ENCODE data around the gene CDK5RAP1.

CDK5RAP1 gene

GRCh38 chr20:33373735-33374605, 27.3 kb downstream of the CDK5RAP1 start:
- no peak for DNase-seq

DNA sequence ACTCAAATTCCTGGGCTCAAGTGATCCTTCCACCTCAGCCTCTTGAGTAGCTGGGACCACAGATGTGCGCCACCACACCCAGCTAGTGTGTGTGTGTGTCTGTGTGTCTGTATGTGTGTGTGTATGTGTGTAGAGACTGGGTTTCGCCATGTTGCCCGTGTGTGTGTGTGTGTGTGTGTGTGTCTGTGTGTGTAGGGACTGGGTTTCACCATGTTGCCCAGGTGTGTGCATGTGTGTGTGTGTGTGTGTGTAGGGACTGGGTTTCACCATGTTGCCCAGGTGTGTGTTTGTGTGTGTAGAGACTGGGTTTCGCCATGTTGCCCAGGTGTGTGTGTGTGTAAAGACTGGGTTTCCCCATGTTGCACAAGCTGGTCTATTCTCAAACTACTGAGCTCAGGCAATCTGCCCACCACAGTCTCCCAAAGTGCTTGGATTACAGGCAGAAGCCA, 28.3 kb downstream of the CDK5RAP1 start:
- no peak for DNase-seq

DNA sequence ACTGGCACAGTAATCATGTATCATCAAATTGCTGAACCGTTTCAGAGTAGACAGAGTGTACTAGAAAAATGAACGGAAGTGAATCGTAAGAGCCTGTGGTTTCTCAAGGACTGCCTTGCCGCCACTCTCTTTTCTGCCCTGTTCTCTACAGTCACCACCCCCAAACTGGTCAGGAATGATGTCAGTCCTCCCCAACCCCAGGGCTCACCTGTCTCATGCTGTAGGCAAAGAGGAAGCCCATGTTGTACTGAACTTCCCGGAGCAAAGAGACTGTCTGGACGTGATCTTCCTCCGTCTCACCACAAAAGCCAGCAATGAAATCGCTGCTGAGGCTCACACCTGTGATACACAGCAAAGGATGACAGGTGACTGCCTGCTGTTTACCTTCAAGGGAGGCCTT, 31.0 kb downstream of the CDK5RAP1 start:
- DNase-seq, result no peak

DNA sequence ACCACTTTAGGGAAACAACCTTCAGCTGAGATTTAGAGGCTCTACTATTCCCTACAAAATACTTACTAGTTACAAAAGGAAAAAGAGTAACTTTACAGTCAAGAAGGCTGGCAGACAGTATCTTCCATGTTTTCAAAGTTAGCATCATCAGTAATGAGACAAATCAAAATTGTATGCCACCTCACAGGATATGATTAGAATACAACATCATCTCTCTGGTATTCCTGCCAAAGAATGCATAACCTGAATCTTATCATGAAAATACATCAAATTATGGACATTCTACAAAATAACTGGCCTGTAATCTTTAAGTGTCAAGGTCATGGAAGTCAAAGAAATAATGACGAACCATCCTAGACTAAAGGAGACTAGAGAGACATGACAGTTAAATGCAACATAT, 38.4 kb downstream of the CDK5RAP1 start:
- no peak for DNase-seq

DNA sequence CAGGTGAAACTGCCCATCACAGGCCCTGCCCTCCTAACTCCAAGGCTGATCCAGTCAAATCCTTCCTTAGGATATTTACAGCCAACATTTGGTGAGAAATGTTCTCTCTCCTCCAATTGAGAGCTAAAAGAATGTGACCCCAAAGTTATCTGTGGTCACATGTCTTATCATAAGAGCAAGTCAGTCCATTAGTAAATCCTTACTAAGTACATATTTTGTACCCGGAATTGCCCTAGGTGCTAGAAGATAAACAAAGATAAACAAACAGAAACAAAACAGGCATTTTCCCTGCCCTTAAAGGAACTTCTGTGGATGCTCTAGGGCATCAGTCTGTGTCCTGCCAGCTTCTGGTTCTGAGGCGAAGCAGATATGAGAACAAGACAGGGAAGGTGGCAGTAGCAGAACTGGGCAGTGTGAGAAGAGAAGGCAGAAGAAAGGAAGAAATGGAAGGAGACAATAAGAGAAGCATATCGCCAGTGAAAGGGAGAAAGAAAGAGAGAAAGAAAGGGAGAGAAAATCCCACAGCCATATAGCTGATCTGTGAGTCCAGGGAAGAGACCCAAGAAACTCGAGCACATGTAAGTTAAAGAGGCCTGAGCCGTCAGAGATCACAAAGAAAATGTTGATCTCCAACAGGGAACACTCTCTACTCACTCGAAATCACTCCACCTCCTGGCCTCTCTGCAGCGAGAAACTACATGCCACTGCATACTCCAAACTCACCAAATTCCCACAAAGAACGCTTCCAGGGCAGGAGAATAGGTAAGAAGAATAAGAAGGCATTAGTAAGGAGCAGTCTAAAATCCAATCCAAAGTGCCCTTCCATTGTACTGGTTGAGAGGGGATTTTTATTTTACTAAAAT, 41.7 kb downstream of the CDK5RAP1 start:
- DNase-seq, result no peak

- DNase-seq, result no peak
Measured at GRCh38 chr20:33353013-33353402, 48.3 kb downstream of the CDK5RAP1 start.

GRCh38 chr20:33352258-33353012, 48.9 kb downstream of the CDK5RAP1 start:
- DNase-seq, result no peak

GRCh38 chr20:33351696-33352095, 49.6 kb downstream of the CDK5RAP1 start:
- no peak for DNase-seq

DNA sequence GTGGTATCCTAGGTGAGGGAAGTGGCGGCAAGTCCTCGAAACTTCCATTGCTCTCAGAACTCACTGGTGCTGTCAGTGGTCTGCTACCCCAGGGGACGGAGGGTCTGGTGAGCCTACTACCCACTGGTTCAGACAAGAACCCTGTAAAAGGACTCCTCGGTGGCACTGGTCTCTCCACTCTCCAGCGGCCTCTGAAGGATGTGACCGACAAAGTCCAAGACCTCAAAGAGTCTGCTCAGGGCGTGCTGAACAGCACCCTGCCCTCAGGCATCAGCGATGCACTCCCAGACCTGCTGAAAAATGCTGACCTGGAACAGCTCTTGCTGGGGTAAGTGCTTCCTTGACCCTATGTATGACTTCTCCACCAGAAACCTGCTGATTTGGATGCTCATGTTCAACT, 51.8 kb downstream of the CDK5RAP1 start:
- no peak for DNase-seq

DNA sequence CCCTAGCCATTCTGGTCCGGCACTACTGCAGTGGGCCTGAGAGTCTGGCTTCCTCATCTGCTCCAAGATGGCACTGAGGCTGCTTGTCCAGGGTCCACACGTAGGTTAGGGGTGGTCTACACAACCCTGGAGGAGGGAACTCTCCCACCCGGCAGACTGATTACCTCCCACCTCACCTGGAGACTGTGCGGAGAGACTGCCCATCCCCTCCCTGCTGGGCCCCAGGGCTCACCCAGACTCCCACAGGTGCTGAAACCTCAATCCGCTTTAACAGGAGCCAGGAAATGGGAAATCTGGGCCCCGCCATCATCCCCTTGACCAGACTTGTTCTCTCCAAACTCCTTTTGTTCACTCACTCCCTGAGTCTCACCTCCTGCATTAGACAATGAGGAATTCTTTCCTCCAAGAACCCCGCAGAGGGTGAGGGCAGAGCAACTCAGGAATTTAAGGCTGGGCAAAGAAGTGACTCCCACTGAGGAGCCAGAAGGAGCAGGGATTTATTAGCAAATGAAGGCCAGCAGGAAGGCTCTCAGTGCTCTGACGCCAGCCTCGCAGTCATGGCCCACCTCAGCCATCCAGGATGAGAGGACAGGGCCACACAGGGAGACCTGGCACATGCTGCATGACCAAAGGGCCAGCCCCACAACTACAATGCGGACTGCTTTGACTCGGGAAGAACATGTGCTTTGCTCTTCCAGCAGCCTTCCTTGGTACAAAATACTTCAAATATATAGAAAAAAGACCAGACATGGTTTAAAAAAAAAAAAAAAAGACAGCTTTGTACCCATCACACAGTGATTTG, 53.0 kb downstream of the CDK5RAP1 start:
- DNase-seq, result no peak

- DNase-seq, result no peak
Measured at GRCh38 chr20:33345342-33345741, 56.0 kb downstream of the CDK5RAP1 start.

DNA sequence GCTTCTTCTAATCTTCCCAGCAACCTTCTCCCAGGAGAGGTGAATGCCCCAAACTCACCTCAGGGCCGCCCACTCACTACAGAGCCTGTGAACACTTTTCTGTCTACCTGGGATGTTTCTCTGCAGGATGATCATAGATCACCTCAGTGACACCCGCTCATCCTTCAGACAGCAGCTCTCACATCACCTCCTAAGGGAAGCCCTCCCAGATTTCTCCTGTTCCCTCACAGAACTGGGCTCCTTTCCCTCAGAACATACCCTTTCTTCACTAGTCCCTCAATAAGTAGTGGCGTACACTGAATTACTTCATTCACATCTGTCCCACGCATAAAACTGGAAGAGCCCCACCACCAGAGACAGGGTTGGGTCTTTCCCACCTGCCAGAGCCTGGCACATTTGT, 57.8 kb downstream of the CDK5RAP1 start:
- no peak for DNase-seq

DNA sequence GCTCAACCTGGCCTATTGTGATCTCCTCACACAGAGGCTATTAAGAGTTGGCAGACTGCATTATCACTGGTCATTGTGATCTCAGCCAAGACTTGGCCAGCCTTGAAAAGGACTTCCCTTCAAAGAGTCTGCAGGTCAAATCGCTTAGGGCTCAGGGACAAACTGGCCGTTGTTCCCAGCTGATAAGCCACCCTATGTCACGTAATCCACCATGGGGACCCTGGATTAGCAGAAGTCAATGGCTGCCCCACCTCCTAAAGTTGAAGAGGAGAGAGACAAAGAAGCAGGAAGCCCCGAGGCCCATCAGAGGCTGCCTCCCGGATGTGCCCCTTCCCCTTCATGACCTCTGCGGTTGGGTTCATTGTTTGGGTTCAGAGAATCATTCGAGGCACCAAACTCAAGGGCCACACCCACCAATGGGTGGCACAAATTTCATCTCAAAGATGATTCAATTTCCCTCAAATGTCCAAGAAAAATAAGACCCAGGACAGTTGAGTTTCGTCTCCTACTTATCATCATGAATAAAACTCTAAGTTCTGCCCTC, 61.7 kb downstream of the CDK5RAP1 start:
- DNase-seq, result no peak

GRCh38 chr20:33338467-33339258, 62.7 kb downstream of the CDK5RAP1 start:
- DNase-seq, result no peak

DNA sequence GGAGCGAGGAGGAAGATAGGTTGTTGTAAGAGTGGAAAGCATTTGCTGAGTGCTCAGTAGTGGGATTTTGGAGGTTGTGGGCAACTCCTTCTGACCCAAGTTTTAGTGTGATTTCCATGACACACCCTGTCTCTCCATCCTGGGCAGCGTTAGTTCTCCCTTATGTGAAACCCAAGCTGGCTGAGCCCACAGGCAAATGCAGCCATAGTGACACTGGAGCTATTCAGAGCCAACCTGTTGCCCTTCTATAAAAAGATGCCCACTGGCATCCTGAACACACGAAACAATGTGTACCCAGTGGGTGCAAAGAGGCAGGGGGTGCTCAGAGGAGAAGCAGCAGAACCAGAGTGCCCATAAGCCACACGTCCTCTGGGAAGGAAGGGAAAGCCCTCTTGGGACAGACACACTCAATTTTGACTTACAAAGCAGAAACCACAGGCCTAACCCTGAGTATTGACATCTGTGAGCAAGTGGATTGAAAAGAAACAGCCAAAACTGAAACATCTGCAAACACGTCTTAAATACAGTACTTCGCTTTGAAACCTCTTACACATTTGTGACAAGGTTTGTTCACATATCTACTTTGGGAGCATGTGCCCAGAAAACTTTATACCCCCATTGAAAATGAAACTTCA, 63.7 kb downstream of the CDK5RAP1 start:
- DNase-seq, result no peak

DNA sequence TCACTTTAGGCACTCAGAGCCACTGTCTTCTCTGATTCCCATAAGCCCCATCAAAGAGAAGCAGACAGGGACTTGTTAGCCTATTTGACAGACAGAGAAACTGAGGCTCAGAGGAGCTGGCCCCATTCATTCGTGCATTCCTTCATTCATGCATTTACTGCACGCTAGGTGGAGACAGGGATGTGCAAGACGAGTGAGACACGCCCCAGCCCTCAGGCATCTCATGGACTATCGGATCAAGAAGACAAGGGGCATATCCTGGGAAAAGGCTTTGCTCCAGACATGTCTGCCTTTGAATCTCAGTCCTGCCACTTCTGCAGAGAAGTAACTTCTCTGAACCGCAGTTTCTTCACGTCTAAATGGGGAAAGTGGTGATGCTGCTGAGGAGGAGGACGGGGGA, 64.2 kb downstream of the CDK5RAP1 start:
- no peak for DNase-seq

GRCh38 chr20:33336375-33336774, 64.9 kb downstream of the CDK5RAP1 start:
- no peak for DNase-seq

DNA sequence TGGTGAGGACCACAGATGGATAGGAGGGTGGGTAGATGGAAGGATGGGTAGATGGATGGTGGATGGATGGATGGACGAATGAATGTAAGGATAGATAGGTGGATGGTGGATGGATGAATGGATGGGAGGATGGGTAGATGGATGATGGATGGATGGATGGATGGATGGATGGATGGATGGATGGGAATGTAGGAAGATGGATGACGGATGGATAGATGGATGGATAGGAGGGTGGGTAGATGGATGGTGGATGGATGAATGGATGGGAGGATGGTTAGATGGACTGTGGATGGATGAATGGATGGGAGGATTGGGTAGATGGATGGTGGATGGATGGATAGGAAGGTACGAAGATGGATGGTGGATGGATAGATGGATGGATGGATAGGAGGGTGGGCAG, 67.2 kb downstream of the CDK5RAP1 start:
- DNase-seq, result no peak

- DNase-seq, result no peak
Measured at GRCh38 chr20:33333616-33334015, 67.7 kb downstream of the CDK5RAP1 start.

GRCh38 chr20:33332905-33333456, 68.3 kb downstream of the CDK5RAP1 start:
- no peak for DNase-seq

Measured in eye (tissue), 1 donor.